ENCODE data around the gene PAEP. TPM values are rescaled to one million over a fixed set of nuclear protein-coding genes. Genes with fewer than 3 reads are reported as not detected.
"Not testable (repeated sequence)": the region's sequence is repeated elsewhere in the genome, so short reads cannot be mapped to it uniquely, and the experiment has no call there.

Gene PAEP
- total RNA-seq, 1 experiment from 2014 or later = not detected

- in situ Hi-C loops (cut with HindIII; ENCODE audit: low sequenced_read_pairs) = no loop called here
- DNase-seq (ENCODE audit: low spot score) = no peak
Measured at GRCh38 chr9:135525241-135526088, 36.1 kb upstream of the PAEP start.

GRCh38 chr9:135526089-135526729, 35.3 kb upstream of the PAEP start:
- no peak for DNase-seq (ENCODE audit: low spot score)
- in situ Hi-C loops (cut with HindIII; ENCODE audit: low sequenced_read_pairs) = no loop called here

DNA sequence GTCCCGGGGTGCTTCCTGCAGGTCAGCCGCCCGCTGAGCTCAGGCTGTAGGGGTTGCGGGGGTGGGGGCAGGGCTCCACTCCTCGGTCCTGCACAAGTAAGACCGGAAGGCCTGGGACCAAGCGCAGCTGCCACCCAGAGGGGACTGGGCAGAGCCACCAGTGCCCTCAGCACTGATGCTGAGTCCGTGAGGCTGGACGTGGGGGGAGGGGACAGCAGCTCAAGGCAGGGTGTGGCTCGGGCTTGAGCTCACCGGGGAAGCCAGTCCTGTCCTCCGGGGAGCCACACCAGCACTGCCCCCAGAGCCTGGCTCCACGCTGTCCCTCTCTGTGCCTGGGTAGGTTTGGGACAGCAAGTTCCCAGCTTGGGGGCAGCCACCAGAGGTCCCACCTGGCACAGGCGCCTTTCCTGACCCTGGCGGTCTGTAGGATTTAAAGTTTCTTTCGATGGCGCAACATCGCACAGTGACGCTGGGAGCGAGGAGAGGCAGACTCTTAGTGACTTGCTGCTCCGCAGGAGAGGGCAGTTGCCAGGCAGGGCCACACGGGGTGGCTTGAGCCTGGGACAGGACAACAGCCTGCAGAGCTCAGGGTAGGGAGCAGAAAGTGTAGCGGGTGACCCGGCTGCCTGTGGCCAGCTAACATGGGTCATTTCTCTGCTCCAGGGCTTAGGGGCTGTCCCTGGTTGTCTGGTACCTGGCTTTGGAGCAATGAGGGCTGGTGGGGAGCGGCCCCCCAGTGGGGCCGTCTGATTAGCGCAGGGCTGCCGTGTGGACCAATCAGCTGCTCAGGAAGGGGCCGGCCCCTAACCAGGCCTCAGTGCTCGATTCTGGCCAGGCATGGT, 34.6 kb upstream of the PAEP start:
- in situ Hi-C loops (cut with HindIII; ENCODE audit: low sequenced_read_pairs) = no loop called here
- DNase-seq (ENCODE audit: low spot score) = no peak

GRCh38 chr9:135528842-135529435, 32.6 kb upstream of the PAEP start:
- in situ Hi-C loops (cut with HindIII; ENCODE audit: low sequenced_read_pairs); DNase-seq (ENCODE audit: low spot score): not testable (repeated sequence)

GRCh38 chr9:135530146-135530545, 31.4 kb upstream of the PAEP start:
- DNase-seq (ENCODE audit: low spot score) = no peak
- in situ Hi-C loops (cut with HindIII; ENCODE audit: low sequenced_read_pairs) = no loop called here

- no peak for DNase-seq (ENCODE audit: low spot score)
- in situ Hi-C loops (cut with HindIII; ENCODE audit: low sequenced_read_pairs) = no loop called here
Measured at GRCh38 chr9:135531096-135531495, 30.5 kb upstream of the PAEP start.

DNA sequence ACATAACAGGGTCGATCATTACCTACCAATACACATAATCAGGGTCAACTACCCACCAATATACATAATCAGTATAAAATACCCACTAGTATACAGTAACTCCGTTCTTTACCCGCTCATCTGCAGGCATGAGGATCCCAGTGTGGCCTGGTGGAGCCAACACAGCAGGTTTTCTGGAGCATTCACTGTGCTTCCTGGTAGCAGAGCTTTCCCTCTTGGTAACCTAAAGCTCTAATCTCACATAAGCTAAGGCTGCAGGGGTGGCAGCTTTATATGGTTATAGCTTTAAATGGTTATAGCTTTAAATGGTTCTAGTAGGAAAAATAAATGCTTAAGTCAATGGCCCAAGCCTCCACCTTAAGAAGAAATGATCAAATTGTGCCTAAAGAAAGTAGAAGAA, 28.4 kb upstream of the PAEP start:
- no peak for DNase-seq (ENCODE audit: low spot score)
- in situ Hi-C loops (cut with HindIII; ENCODE audit: low sequenced_read_pairs) = no loop called here

DNA sequence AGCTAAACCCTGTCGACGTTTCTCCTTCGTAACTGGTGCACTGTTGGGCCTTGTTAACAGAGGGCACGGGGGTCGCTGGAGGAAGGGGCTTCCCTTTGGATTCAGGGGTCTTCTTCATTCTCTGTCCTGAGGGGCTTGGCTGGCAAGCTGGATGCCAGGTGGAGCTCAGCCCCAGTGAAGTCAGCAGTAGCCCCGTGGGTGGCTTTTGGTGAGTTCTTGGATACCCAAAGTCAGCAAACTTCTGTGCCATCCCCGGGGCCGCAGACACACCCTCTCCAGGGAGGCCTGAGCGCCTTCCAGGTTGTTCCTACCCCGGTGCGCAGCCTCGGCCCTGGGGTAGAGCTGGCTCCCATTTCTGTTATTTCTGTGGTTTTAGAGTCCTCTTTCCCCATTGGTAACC, 27.9 kb upstream of the PAEP start:
- no peak for DNase-seq (ENCODE audit: low spot score)

DNA sequence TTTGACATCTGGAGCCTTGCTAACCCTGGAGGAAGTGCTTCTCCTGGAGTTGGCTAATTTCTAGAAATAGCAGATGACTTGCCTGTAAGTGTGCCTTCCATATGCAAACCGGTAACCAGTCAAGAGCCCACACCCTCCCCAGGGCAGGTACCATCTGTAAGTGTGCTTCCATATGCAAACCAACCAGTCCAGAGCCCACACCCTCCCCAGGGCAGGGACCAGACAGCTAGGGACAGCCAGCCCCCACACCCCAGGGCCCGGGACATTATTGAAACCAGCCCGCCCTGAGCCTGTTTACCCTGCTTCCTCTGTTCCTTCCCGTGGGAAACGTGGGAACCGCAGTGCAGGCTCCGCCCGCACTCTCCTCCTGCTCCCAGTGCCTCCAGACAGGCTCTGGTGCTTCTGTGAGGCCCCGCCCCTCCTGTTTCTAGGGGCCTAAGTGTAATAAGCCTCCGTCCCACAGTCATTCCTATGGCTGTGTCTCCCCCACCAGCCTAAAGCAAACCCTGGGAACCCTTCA, 27.3 kb upstream of the PAEP start:
- in situ Hi-C loops (cut with HindIII; ENCODE audit: low sequenced_read_pairs); DNase-seq (ENCODE audit: low spot score): not testable (repeated sequence)

More for the DNA sequence above, 27.9 kb upstream of the PAEP start:
- in situ Hi-C loops (cut with HindIII; ENCODE audit: low sequenced_read_pairs) = no loop called here

DNA sequence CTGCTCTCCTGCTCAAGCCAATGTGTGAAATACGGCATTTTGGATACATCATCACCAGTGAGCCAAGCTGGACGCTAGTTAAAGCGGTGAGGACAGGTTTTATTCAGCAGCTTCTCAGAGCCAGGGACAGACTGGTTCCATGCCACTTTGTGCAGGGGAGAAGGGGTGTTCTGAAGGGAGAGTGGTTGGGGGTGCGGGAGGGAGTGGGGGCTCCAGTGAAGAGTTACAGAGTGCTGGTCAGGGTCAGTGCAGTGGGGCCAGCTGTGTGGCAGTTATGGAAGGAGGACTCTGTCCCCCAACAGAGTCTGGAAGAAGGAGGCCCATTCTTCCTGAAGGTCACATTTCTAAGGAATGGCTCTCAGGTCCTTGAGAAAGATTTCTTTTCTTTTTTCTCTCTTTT, 26.7 kb upstream of the PAEP start:
- DNase-seq (ENCODE audit: low spot score); in situ Hi-C loops (cut with HindIII; ENCODE audit: low sequenced_read_pairs): not testable (repeated sequence)

DNA sequence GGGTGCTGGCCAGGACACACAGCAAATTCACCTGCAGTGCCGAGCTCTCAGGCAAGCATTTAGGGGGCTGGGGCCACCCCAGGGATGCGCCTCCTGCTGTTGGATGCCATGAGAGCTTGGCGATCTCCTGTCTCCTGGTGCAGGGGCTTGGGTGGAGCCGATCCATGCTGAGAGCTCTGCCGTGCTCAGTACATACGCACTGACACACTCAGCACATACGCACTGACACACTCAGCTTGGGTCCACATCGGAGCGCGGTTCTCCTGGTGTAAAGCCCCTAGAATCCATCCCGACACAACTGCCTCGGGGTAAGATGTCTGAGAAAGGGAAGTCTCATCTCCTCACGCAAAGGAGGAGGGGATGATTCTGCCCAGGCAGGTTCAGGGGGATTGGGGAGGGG, 25.9 kb upstream of the PAEP start:
- in situ Hi-C loops (cut with HindIII; ENCODE audit: low sequenced_read_pairs); DNase-seq (ENCODE audit: low spot score): not testable (repeated sequence)

- in situ Hi-C loops (cut with HindIII; ENCODE audit: low sequenced_read_pairs) = no loop called here
- no peak for DNase-seq (ENCODE audit: low spot score)
Measured at GRCh38 chr9:135536216-135536615, 25.3 kb upstream of the PAEP start.

DNA sequence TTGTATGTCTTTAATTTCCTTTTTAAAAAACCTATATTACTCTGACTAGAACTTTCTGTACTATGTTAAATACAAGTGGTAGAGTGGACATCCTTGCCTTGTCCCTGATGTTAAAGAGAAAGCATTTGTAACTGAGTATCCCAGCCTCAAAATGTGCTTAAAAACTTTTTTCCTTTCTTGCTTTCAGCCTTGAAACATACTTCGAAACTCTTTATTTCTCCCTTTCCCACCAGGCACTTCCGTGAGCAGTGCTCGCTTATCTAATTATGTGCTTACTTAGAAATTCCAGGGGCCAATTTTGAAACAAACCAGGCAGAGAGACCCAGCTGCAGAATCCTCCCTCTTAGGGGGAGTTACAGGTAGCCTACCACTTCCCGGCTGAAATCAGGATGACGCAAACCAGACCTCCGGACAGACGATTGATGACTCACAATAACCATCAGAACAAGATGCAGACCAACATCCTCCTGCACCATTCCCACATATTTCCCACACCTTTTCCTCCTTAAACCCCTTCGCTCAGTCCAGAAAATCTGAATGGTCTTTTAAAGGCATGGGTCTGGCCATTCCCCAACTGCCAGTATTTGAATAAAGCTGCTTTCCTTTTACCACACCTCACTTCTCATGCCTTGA, 18.2 kb upstream of the PAEP start:
- in situ Hi-C loops (cut with HindIII; ENCODE audit: low sequenced_read_pairs); DNase-seq (ENCODE audit: low spot score): not testable (repeated sequence)

GRCh38 chr9:135544981-135545635, 16.4 kb upstream of the PAEP start:
- in situ Hi-C loops (cut with HindIII; ENCODE audit: low sequenced_read_pairs) = no loop called here

DNA sequence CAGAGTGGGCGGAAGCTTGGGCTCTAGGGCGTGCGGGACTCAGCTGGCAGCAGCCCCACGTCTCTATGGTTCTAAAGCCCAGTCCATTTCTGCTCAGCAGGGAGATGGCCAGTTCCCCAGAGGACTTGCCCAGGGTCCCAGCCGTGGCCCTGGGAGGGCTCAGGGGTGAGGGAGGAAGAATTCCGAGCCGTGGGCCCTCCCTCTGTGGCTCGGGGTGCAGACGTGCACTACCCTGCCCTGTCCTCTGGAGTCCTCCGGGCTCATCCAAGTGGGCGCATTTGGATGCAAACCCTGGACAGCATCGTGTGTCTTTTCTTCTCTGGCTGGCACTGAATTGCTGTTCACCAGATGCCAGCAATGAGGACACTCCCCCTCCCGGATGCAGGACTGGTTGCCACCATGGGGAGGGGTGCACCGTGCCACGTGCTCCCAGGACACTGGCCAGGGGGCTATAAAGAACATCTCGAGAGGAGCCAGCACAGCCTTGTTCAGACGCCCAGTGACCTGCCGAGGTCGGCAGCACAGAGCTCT, 15.8 kb upstream of the PAEP start, which contains the start of gene OBP2A:
OBP2A (plus strand) TSS at position 481 of the 531 bp plus-strand sequence. CDS start 55 bp downstream, outside the sequence.
- DNase-seq (ENCODE audit: low spot score); in situ Hi-C loops (cut with HindIII; ENCODE audit: low sequenced_read_pairs): not testable (repeated sequence)

More at GRCh38 chr9:135544981-135545635, 16.4 kb upstream of the PAEP start:
- no peak for DNase-seq (ENCODE audit: low spot score)

DNA sequence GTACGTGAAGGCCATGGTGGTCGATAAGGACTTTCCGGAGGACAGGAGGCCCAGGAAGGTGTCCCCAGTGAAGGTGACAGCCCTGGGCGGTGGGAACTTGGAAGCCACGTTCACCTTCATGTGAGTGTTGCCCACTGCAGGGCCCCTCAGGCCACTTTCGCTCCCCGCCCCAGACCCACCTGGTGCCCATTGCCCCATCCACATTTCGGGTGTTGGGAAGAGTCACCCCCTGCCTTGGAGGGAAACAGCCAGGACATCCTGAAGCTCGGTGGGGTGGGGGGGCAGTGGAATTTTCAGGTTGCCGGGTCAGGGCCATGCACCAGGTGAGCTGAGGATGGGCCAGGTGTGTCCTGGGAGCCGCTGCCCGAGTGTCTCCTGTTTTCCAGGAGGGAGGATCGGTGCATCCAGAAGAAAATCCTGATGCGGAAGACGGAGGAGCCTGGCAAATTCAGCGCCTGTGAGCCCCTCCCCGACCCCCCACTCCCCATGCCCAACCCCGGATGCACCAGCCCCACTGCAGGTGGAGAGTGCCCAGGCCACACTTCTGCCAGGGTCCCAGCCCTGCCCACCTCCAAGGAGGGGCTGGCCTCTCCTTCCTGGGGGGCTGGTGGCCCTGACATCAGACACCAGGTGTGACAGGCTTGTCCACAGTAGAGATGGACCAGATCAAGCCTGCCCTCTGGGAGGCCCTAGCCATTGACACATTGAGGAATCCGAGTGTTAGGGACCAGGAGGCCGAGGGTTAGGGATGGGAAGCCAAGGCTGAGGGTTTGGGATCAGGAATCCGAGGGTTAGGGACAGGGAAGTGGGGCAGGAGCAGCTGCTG, 14.6 kb upstream of the PAEP start:
- DNase-seq (ENCODE audit: low spot score); in situ Hi-C loops (cut with HindIII; ENCODE audit: low sequenced_read_pairs): not testable (repeated sequence)

Measured in G401 (cell line).